H1 (cell line): ENCODE measurements around the gene CES4A. TPM values are rescaled to one million over a fixed set of nuclear protein-coding genes. Genes with fewer than 3 reads are reported as not detected.
A peak's percentile ranks its signal among the peaks of the same experiment; 100 is the strongest.

Experiments
- BACH1 ChIP-seq: IDR thresholded peaks from 2 replicates; pipeline ENCODE4 v1.6.1; 2012; ENCODE audit warnings: low read length, improper control_type of control experiment
- CBX5 ChIP-seq: fragments of 300-800, 300-1000 bp; sonication (generic); IDR thresholded peaks from 2 replicates; pipeline ENCODE4 v1.7.1; 2016; ENCODE audit warnings: antibody characterized with exemption, low read length, low read depth
- CBX8 ChIP-seq: fragments of 300-800, 300-1000 bp; sonication (generic); IDR thresholded peaks from 2 replicates; pipeline ENCODE4 v1.7.1; 2016; ENCODE audit warnings: low read depth, low read length, borderline replicate concordance
- CHD2 ChIP-seq: IDR thresholded peaks from 2 replicates; pipeline ENCODE4 v1.6.1; 2012; ENCODE audit warnings: low read length, improper control_type of control experiment
- CREB1 ChIP-seq: IDR thresholded peaks from 2 replicates; pipeline ENCODE4 v1.6.1; 2012; ENCODE audit warnings: inconsistent platforms
- EGR1 ChIP-seq: IDR thresholded peaks from 2 replicates; pipeline ENCODE4 v1.6.1; 2011; ENCODE audit warnings: low read depth, low read length, borderline replicate concordance
- FOSL1 ChIP-seq: IDR thresholded peaks from 2 replicates; pipeline ENCODE4 v1.6.1; 2011; ENCODE audit warnings: mild to moderate bottlenecking, low read depth, low read length, moderate library complexity; ENCODE audit not compliant: insufficient read depth
- HDAC6 ChIP-seq: IDR thresholded peaks from one replicate; pipeline ENCODE4 v1.7.1; 2012; ENCODE audit warnings: low read depth, mild to moderate bottlenecking, inconsistent platforms, low read length, moderate library complexity
- KDM5A ChIP-seq: fragments of 200-600 bp; IDR thresholded peaks from 2 replicates; pipeline ENCODE4 v1.7.1; 2012; ENCODE audit warnings: mild to moderate bottlenecking, low read length, inconsistent platforms, mixed read lengths
- MAFK ChIP-seq: IDR thresholded peaks from 2 replicates; pipeline ENCODE4 v1.6.1; 2012; ENCODE audit warnings: low read depth, mild to moderate bottlenecking, improper control_type of control experiment, low read length
- PHF8 ChIP-seq: fragments of 200-600 bp; sonication (generic); conservative IDR thresholded peaks from 2 replicates; pipeline ENCODE4 v1.7.1; 2012; ENCODE audit warnings: low read depth, mild to moderate bottlenecking, inconsistent platforms, low read length, moderate library complexity
- POLR2AphosphoS5 ChIP-seq: IDR thresholded peaks from 2 replicates; pipeline ENCODE4 v1.6.1; 2011; ENCODE audit warnings: low read depth, low read length
- SRF ChIP-seq: IDR thresholded peaks from 2 replicates; pipeline ENCODE4 v1.6.1; 2011; ENCODE audit warnings: mild to moderate bottlenecking, low read depth, low read length, moderate library complexity
- SUZ12 ChIP-seq: fragments of 200-600 bp; sonication (generic); IDR thresholded peaks from 2 replicates; pipeline ENCODE4 v1.6.1; 2012; ENCODE audit warnings: mild to moderate bottlenecking, inconsistent platforms, low read length, moderate library complexity, mixed read lengths
- polyA plus RNA-seq, 7 experiments: library from polyadenylated mRNA; depleted of rRNA in 3 of 7; stranded (reverse) in 5 of 7; unstranded in 2 of 7; fragments of >200 nt in 5 of 7; fragments of 200-250 nt in 2 of 7; gene quantifications; 1 replicate in 5 of 7; 2 replicates in 1 of 7; 4 replicates in 1 of 7; pipeline versions ENCODE4 v1.2.1 to v1.2.3, GENCODE V29; 2011 to 2013; ENCODE audit warnings: missing spikeins in 2 of 7, mixed read lengths in 2 of 7
- total RNA-seq: library from RNA; stranded (reverse); fragmentation: NEBNext Ultra II Directional; extraction: Animal tissue kit (Norgen Biotek cat#: 25700); gene quantifications from 2 replicates; pipeline ENCODE4 v1.2.1, GENCODE V29; 2021
- TF ChIP-seq, protein P1 (sequence below): IDR thresholded peaks from 2 replicates; pipeline ENCODE4 v1.6.1; 2012; ENCODE audit warnings: inconsistent platforms

The CES4A gene
- total and polyA plus RNA-seq, 2 of the 8 experiments (the other 6 are each of a cell fraction or from before 2014, with no cell fraction given), result 0.93 to 1.5 TPM

DNA sequence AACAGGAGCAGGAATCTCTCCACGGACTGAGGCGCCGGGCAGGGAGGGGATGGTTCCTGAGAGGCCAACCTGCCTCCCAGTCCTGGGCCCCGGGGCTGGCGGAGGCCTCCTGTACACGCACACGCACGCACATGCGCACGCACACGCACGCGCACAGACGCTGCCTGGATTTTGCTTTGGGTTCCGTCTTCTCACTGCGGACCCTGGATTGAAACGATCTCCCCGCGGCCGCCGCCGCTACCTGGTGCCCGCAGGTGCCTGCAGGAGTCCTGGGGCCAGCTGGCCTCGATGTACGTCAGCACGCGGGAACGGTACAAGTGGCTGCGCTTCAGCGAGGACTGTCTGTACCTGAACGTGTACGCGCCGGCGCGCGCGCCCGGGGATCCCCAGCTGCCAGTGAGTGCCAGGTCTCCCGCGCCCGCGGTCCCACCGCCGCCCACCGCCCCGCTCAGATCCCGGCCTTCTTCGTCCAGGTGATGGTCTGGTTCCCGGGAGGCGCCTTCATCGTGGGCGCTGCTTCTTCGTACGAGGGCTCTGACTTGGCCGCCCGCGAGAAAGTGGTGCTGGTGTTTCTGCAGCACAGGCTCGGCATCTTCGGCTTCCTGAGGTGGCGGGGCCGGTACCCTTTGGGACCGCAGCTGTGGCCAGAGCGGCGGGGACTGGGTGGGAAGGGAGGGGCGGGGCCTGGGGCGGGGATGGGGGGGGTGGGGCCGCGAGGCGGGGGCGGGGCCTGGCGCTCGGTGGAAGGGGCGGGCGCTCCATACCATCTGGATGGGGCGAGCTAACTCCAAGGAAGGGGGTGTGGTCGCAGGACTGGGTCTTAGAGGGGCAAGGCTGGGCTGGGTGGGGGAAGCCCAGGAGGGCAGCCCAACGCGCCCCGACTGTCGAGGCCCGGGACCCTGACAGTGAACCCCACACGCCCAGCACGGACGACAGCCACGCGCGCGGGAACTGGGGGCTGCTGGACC, 12.3 kb downstream of the CES4A start (continued):
- no peak for TF ChIP-seq CBX8
- TF ChIP-seq KDM5A, result no peak
- TF ChIP-seq MAFK, result no peak
- no peak for TF ChIP-seq SRF
- TF ChIP-seq HDAC6, result no peak
- peak; percentile 33; the same call in 1 of the 2 replicates for TF ChIP-seq BACH1
- no peak for TF ChIP-seq EGR1
- TF ChIP-seq FOSL1, result no peak
- TF ChIP-seq POLR2AphosphoS5, result no peak
- TF ChIP-seq CREB1, result peak; percentile 35
- peak; percentile 70 for TF ChIP-seq SUZ12
- TF ChIP-seq, protein P1, sequence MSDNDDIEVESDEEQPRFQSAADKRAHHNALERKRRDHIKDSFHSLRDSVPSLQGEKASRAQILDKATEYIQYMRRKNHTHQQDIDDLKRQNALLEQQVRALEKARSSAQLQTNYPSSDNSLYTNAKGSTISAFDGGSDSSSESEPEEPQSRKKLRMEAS, result peak; percentile 95
- TF ChIP-seq CHD2, result no peak
- no peak for TF ChIP-seq PHF8
- no peak for TF ChIP-seq CBX5
